Measurements from ENCODE around the gene VPS8. TPM values are rescaled to one million over a fixed set of nuclear protein-coding genes. Genes with fewer than 3 reads are reported as not detected.

The VPS8 gene
- total and polyA plus RNA-seq, 2 of the 8 experiments (the other 6 are each of a cell fraction or from before 2014, with no cell fraction given), result 13.0 to 41.0 TPM

DNA sequence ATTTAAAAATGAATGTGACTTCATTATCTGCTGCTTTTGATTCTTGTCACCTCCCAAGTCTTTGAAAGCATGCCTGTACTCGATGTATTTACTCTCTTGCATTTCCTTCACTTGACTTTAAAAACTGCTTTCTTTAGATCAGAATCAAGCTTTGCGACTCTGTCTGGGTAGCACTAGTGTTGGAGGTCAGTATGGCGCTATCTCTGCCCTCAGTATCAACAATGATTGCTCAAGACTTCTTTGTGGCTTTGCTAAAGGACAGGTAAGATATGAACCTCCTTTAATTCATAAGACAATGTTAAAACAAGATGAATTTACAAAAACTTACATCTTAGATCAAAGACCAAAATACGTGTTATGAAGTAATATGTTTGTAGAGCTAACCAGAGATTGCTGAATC, 37.0 kb downstream of the VPS8 start:
- Histone ChIP-seq H2BK12ac (ENCODE audit: low read depth, low read length) (no peak overlapping the region), H3K27me3 (replicated peaks in 1 of 4; ENCODE audit: control insufficient read depth in 3 of 4, extremely low read depth in 1 of 4, insufficient read depth in 3 of 4, low read length in 3 of 4) (peaks cover 0 to 1% (median 0%) of the 10 kb centered on the region in 4 experiments; a peak in 1 of 7 replicates), H3K4ac (replicated peaks; ENCODE audit: insufficient read length, low read depth, low read length) (no peak overlapping the region), H3K4me2 (ENCODE audit: insufficient read depth in 1 of 2, low read depth in 2 of 2, low read length in 2 of 2) (no peak overlapping the region), H3K79me1 (ENCODE audit: low read depth, low read length) (no peaks in the 10 kb centered on the region), H2BK120ac (replicated peaks; ENCODE audit: low read depth, low read length) (no peak overlapping the region), H2BK5ac (ENCODE audit: low read depth, low read length) (no peak overlapping the region), H3K18ac (ENCODE audit: extremely low read depth, low read length) (no peak overlapping the region), H2BK20ac (ENCODE audit: low read length) (no peak overlapping the region), H3K56ac (replicated peaks; ENCODE audit: insufficient read length, low read depth, low read length) (no peak overlapping the region), H3K23me2 (ENCODE audit: low read depth, low read length) (no peaks in the 10 kb centered on the region), H4K91ac (replicated peaks; ENCODE audit: insufficient read length, low read length) (no peak overlapping the region), H4K20me1 (replicated peaks in 1 of 2; ENCODE audit: control insufficient read depth in 1 of 2, insufficient read depth in 2 of 2, low read length in 2 of 2) (no peaks in the 10 kb centered on the region), H3K4me1 (replicated peaks in 1 of 4; ENCODE audit: control insufficient read depth in 3 of 4, insufficient read depth in 4 of 4, low read length in 3 of 4) (no peaks in the 10 kb centered on the region), H3K9ac (replicated peaks in 1 of 4; ENCODE audit: extremely low read depth in 1 of 4, low read depth in 3 of 4, low read length in 3 of 4) (no peak overlapping the region), H3K23ac (ENCODE audit: insufficient read length) (no peak overlapping the region), H3K14ac (ENCODE audit: insufficient read length) (no peak overlapping the region), H3K79me2 (ENCODE audit: control insufficient read depth in 1 of 2, insufficient read depth in 2 of 2, low read length in 2 of 2) (no peaks in the 10 kb centered on the region), H3K27ac (ENCODE audit: low read depth, low read length) (no peak overlapping the region), H4K8ac (ENCODE audit: extremely low read depth, insufficient read depth, low read length) (no peak overlapping the region), H3K36me3 (ENCODE audit: control insufficient read depth in 2 of 4, insufficient read depth in 4 of 4, low read length in 3 of 4) (peaks cover 0 to 8% (median 3%) of the 10 kb centered on the region in 4 experiments; a peak in 6 of 8 replicates), H3K9me3 (ENCODE audit: insufficient read depth in 2 of 2, low read depth in 1 of 2, low read length in 1 of 2) (no peaks in the 10 kb centered on the region), H4K5ac (ENCODE audit: insufficient read length, low read depth, low read length) (no peak overlapping the region), H2BK15ac (ENCODE audit: low read length) (no peak overlapping the region), H2AFZ (ENCODE audit: low read length) (no peak overlapping the region), H3K4me3 (ENCODE audit: extremely low read depth in 1 of 4, insufficient read depth in 2 of 4, low read depth in 3 of 4, low read length in 4 of 4) (no peak overlapping the region), H2AK5ac (ENCODE audit: low read depth, low read length) (no peak overlapping the region)
- ChIA-PET POLR2A (ENCODE audit: partially characterized antibody) (no interaction called here), CTCF (ENCODE audit: partially characterized antibody) (interaction anchor here (0.6 to 1.3 kb wide), 2 partner anchors 41 to 350 kb away, joined by 3 read pairs; no protein-coding TSS in a partner anchor)
- 86% methylated on average over 4 of the region's 4 CpGs; no CpG with 5 or more reads in 1 of the 2 experiments for WGBS, 2 experiments (ENCODE audit: extremely low coverage in 1 of 2, insufficient coverage in 1 of 2, insufficient read length in 1 of 2, insufficient replicate concordance in 2 of 2, low coverage in 1 of 2, low lambda C conversion rate in 2 of 2, missing lambda C conversion rate in 1 of 2)
- FAIRE-seq (no peak), DNase-seq (ENCODE audit: low read depth in 1 of 2, low spot score in 2 of 2) (no peak)
- TF ChIP-seq TEAD4 (IDR thresholded peaks at IDR 0.05; ENCODE audit: low read depth, low read length) (no peak), POU5F1 (IDR thresholded peaks at IDR 0.05; ENCODE audit: low read depth, low read length) (no peak), EP300 (IDR thresholded peaks at IDR 0.05; ENCODE audit: borderline replicate concordance in 1 of 2, low read depth in 2 of 2, low read length in 2 of 2) (no peak), JUND (IDR thresholded peaks at IDR 0.05; ENCODE audit: low read length) (no peak), SRF (IDR thresholded peaks at IDR 0.05; ENCODE audit: low read depth, low read length) (no peak), SIRT6 (IDR thresholded peaks at IDR 0.05; ENCODE audit: low read length) (no peak)
- TF ChIP-seq, protein P1, sequence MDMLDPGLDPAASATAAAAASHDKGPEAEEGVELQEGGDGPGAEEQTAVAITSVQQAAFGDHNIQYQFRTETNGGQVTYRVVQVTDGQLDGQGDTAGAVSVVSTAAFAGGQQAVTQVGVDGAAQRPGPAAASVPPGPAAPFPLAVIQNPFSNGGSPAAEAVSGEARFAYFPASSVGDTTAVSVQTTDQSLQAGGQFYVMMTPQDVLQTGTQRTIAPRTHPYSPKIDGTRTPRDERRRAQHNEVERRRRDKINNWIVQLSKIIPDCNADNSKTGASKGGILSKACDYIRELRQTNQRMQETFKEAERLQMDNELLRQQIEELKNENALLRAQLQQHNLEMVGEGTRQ (IDR thresholded peaks at IDR 0.05; ENCODE audit: low read length), result no peak
